Forelimb muscle (tissue), 1 donor: ENCODE results near the gene CTNNA3. TPM values are rescaled to one million over a fixed set of nuclear protein-coding genes. Genes with fewer than 3 reads are reported as not detected.

ENCODE experiments used
- DNase-seq: peaks from one replicate; pipeline ENCODE4 v3.0.0-alpha.2; 2013; ENCODE audit warnings: low read depth
- polyA plus RNA-seq: library from polyadenylated mRNA; unstranded; fragments of 120-200 nt; gene quantifications from one replicate; pipeline ENCODE4 v1.2.1, GENCODE V29; 2013; ENCODE audit not compliant: insufficient read length

The CTNNA3 gene
- polyA plus RNA-seq, 1 donor: 12.6 TPM

GRCh38 chr10:67114945-67115344 lies 581.0 kb downstream of the CTNNA3 start:
- no peak for DNase-seq

GRCh38 chr10:67112765-67113164 lies 583.2 kb downstream of the CTNNA3 start:
- DNase-seq: no peak

DNA sequence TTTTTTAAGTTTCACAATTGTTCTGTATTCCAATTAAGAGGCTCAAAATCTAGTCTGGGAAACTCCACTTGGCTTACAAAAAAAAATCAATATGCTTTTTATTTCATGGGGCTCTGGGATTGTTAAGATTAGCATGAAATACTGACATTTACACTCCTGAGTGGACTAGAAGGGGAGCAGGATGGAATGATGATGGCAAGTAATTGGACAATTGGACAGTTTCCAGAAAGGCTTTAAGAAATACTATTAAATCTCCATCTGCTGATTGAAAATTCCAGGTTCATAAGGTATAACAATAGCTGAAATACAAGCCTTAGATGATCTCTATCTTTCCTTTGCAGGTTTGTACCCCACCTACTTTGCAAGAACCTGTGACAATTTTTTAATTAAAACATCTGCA lies 585.7 kb downstream of the CTNNA3 start:
- no peak for DNase-seq

DNA sequence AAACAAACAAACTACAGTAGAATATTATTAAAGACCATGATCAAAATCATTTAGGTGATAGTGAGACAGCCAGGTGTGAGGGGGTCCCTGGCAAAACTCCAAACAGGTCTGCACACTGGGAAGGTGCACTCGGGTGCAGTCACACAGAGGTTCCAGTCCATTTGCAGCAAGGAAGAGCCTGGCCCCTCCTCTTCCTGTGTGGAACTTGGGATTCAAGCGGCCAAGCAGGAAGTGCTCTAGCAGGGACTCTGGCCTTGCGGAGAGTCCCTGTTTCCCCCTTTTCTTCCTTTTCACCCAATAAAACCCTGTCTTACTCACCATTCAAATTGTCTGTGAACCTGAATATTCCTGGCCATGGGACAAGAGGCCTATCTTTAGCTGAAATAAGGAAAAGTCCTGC lies 588.3 kb downstream of the CTNNA3 start:
- no peak for DNase-seq

- no peak for DNase-seq
Observed at GRCh38 chr10:67100951-67101350, 595.0 kb downstream of the CTNNA3 start.

DNA sequence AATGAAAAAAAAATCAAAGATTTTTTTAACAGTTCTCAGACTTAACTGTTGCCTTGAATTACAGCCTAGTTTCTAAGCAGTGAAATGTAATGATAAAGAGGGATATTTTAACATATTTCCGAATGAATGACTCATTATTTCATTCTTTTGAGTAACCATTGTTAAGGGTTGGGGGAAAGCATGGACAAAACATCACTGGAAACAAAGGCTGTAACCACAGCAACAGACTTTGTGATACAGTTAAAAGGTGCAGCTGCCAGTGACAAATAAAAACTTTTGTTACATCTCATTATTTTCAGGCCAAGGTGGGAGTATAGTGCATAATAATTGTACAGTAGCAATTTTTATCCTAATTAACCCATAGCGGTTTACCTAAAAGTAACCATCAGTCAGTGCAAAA lies 597.5 kb downstream of the CTNNA3 start:
- peak; percentile 9 for DNase-seq

DNA sequence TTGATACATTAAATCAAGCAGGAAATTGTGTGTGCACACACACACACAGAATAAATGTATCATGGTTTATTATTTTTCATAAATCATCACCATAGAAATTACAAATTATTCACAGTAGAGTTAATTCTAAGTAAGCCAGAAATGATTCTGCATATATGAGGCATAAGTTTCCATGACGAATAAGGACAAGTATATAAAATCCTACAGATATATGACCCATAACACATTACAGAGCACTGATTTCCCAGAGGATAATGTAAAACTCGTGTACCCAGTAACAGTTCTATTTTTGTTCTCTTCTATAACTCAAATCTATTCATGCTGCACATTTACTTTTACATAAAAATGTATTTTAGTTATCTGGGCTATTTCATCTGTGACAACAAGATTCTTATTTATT lies 600.5 kb downstream of the CTNNA3 start:
- DNase-seq: no peak

- DNase-seq: no peak
Observed at GRCh38 chr10:67088036-67088435, 608.0 kb downstream of the CTNNA3 start.

GRCh38 chr10:67087135-67087425 lies 608.9 kb downstream of the CTNNA3 start:
- no peak for DNase-seq

GRCh38 chr10:67086327-67087134 lies 609.5 kb downstream of the CTNNA3 start:
- no peak for DNase-seq

GRCh38 chr10:67079126-67079525 lies 616.9 kb downstream of the CTNNA3 start:
- no peak for DNase-seq

- no peak for DNase-seq
Observed at GRCh38 chr10:67077376-67077775, 618.6 kb downstream of the CTNNA3 start.

- DNase-seq: no peak
Observed at GRCh38 chr10:67076144-67076543, 619.9 kb downstream of the CTNNA3 start.

DNA sequence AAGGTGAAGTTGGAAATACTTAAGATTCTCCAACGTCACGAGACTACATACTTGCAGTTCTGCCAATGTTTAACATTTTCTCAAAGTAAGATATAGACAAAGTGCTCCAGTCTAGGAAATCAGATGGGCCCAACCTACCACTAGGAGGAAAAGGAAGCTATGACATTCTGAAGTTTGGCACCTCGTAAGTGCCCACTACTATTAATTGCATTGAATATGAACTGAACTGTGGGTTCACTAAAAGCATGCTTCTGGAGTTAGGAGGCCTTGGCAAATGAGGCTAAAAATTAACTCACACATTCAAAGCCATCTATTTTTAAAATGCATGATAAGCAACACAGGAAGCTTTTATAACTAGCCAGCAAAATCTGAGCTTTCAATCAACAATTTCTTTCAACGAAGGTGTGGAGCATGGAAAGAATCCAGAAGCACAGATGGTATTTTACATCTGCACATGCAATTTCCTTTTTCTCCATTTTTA lies 620.5 kb downstream of the CTNNA3 start:
- no peak for DNase-seq

- no peak for DNase-seq
Observed at GRCh38 chr10:67072654-67073053, 623.3 kb downstream of the CTNNA3 start.

- DNase-seq: no peak
Observed at GRCh38 chr10:67050415-67050814, 645.6 kb downstream of the CTNNA3 start.

DNA sequence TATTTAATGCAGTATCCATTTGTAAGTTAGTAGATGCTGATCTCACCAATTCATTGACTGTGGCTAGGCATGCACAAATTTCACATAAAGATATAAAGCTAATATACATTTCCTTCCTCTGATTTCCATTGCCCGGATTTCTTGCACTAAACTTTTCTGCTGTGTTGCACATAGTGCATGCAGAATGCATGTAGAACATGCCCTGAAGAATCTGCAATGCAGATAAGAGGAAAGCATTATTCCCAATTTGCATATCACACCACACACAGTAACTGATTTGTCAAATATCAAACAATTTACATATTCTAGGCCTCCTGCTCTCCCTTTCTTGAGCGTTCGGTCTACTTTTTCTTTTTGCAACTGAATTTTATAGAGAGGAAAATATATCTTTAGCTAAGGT lies 646.0 kb downstream of the CTNNA3 start:
- no peak for DNase-seq

DNA sequence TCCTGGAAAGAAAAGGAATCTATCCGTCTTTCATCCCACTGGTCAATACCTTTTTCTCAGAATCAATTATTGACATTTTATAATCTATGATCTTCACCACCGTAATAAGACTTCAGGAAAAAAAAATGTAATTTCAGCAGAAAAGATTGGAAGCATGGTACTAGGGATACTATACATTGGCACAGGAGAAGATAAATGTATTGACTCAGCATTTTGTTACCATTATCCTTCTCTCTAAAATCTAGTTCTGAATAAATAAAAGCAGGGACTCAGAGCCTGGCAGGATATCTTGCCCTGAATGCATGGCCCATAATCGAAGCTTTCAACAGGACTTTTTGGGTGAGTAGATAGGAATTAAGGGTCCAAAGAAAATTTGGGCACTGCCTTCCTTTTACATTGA lies 649.5 kb downstream of the CTNNA3 start:
- no peak for DNase-seq

DNA sequence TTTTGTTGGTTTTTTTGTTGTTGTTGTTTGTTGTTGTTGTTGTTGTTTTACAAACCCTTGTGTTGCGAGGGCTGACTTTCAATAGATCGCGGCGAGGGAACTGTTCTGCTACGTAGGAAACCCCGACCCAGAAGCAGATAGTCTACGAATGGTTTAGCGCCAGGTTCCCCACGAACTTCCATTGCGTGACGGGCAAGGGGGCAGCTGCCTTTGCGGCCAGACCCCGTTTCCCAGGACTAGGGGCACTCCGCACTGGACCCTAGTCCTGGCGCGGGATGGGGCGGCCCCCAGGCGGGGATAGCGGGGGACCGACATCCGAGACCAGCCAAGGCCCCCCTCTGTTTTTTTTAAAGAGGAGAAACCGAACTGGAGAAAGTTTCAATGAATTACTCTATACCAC lies 650.6 kb downstream of the CTNNA3 start:
- no peak for DNase-seq

- DNase-seq: no peak
Observed at GRCh38 chr10:67043041-67043440, 653.0 kb downstream of the CTNNA3 start.

DNA sequence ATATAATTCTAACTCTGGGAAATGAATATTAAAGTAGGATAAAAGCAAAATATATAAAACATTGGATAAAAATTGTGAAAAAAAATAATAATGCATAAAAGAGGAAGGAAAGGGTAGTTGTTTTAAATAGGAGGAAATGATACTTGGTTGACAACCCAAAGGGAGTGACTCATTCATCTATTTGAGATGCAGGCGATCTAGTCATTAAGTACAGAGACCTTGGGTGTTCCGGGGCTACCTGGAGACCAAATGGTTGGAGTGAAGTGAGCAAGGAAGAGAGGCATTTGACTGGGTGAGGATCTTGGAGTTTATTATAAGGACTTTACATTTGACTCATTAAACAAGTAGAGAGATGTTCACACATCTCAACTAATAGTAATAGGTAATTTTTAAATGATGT lies 659.2 kb downstream of the CTNNA3 start:
- no peak for DNase-seq

- no peak for DNase-seq
Observed at GRCh38 chr10:67033878-67034277, 662.1 kb downstream of the CTNNA3 start.

DNA sequence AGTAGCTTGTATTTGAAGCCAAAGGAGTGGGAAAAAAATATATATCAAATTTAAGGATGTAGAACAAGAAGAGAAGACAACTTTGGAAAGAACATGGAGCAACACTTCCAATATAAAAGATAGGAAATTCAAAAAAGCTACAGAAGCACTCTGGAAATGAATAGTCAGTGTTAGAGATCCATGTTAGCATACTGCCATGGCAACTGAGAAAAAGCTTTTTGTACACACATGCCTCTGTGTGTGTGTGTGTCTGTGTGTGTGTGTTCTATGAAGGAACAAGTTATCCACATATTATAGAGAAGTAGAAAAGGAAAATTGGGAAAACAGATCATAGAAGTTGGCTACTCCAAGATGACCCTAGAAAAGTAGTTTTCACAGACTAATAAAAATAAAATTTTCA lies 673.9 kb downstream of the CTNNA3 start:
- no peak for DNase-seq

DNA sequence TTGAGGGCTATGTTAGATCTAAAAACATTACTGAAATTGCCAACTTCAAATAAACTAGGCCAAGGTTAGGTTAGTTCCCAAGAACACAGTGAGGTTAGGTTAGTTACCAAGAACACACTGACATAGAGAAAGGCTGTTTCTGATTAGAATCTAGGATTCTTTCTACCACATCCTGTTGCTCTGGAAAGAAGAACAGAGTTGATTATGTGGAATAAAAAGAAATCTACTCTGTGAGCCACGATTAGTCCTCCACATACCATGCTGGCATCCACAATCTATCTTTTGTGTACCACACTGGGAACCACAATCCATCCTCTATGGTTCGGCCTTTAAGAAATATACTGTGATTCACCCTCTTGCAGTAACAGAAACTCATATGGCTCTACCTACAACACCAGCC lies 678.8 kb downstream of the CTNNA3 start:
- DNase-seq: no peak
